ENCODE measurements around the gene GFY. TPM values are rescaled to one million over a fixed set of nuclear protein-coding genes. Genes with fewer than 3 reads are reported as not detected.

Gene GFY
- total RNA-seq, 4 donors from 2014 or later = not detected

DNA sequence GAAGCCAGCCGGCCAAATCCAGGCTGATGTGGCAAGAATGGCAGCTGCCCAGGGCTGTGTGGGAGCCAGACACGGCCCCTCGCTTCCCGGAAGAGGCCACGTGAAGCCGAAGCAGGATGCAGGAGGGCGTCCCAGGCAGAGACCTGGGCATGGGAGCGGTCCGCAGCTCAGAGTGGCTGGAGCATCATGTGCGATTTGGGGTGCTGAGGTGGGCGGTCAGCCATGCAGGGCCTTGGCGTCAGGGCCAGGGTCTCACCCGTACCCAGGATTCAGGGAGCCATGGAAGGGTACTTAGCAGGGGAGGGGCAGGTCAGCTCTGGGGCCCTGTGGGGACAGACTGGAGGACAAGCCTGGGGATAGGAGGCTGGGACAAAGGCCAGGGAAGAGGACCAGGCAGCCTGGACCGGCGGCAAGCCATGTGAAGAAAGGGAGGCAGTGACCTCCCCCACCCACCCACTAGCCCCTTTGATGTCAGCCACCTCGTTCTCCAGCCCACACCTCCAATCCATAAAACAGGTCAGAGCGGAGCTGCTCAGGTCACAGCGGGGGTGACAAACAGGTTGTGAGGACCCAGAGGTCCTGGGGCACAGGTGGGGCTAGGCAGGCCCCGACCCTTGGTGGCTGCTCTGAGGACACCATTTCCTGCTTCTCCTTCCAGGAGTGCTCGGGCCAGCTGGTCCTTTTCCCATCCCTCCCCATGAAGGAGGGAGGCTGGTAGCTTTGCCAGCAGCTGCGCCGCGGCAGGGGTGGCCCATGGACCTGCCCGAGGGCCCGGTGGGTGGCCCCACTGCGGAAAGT, 34.9 kb upstream of the GFY start:
- TF ChIP-seq, protein P1, sequence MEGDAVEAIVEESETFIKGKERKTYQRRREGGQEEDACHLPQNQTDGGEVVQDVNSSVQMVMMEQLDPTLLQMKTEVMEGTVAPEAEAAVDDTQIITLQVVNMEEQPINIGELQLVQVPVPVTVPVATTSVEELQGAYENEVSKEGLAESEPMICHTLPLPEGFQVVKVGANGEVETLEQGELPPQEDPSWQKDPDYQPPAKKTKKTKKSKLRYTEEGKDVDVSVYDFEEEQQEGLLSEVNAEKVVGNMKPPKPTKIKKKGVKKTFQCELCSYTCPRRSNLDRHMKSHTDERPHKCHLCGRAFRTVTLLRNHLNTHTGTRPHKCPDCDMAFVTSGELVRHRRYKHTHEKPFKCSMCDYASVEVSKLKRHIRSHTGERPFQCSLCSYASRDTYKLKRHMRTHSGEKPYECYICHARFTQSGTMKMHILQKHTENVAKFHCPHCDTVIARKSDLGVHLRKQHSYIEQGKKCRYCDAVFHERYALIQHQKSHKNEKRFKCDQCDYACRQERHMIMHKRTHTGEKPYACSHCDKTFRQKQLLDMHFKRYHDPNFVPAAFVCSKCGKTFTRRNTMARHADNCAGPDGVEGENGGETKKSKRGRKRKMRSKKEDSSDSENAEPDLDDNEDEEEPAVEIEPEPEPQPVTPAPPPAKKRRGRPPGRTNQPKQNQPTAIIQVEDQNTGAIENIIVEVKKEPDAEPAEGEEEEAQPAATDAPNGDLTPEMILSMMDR (IDR thresholded peaks at IDR 0.05; ENCODE audit: low read depth) = no peak

DNA sequence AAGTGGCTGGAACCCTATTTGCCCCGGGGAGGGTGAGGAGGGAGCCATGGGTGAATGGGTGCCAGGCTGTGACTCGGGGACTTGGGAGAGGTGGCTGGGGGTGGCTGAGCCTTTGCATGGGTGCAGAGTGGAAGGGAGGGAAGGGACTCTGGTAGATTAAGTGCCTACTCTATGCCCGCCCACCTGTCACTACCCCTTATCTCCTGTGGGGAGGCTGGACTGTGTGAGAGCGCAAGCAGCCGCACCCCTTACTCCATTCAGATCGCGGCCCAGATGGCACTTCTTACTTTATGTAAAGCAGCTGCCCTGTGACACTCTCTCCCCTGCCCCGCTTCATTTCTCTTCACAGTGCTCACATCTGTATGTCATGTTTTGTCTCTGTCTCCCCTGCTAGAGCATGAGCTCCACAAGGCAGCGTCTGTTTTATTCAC, 34.2 kb upstream of the GFY start:
- TF ChIP-seq, protein P1 (IDR thresholded peaks at IDR 0.05; ENCODE audit: low read depth) = no peak

DNA sequence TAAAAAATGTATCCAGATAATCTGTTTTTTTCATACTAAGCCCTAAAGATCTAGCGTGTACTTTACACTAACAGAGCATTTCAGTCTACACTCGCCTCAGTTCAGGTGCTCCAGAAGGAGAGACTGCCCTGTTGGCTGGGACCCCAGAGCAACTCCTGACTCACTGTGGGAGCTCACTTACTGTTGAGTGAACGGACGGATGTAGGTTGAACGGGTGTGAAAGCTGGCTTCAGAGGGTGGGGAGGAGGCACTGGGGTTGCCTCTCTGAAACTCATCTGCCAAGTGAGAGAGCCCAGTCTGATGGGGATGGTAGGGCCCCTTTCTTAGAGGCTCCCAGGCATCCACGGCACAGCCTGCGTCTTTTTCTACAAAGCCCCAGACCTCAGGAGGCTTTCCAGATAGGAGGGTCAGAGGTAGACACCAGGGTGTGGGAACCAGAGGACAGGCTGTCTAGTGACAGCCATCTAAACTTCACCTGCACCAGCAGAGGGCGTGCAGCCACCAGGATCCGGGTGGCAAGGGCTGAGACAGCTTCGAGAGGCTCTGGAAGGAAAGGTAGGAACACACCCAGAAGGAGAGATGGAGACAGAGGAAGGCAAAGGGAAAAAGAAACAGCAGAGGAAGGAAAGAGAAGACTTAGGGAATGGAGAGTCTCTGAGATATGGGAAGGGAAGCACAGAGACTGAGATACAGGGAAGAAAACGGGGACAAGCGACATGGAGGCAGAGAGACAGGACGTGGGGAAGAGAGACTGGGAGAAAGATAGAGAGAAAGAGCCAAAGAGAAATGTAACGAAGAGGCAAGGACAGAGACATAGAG, 33.4 kb upstream of the GFY start:
- TF ChIP-seq, protein P1 (IDR thresholded peaks at IDR 0.05; ENCODE audit: low read depth) = no peak

- TF ChIP-seq, protein P1 (IDR thresholded peaks at IDR 0.05; ENCODE audit: low read depth) = no peak
Observed at GRCh38 chr19:49393881-49394280, 31.3 kb upstream of the GFY start.

DNA sequence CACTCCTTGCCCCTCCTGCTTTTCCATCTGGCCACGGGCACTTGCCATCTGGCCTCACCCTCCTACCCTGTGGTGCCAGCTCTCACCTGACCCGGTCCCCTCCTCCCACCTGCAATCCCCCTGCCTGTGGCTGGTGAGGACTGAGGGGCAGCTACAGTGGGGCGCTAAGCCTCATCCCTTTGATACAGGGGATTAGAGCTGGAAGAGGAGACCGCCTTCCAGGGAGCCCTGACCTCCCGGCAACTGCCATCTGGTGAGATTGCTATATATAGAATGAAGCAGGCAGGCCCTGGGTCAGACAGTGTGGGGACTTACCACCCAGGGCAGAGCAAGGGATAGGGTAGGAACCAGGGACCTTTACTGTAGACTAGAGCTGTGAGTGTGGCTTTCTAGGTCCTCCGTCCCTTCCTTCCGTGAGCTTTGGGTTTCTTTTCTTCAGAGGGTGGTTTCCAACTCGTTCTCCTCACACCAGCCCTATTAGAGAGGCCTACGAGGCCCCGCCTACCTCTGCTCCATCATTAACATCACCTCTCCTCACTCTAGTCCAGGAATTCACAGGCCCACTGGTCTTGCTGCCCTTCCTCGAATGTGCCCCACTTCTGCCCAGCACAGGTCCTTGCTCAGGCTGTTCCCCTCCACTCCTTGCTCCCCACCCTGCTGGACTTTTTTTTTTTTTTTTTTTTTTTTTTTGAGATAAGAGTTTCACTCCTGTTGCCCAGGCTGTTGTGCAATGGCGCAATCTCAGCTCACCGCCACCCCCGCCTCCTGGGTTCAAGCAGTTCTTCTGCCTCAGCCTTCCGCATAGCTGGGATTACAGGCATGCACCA, 29.4 kb upstream of the GFY start:
- TF ChIP-seq, protein P1 (IDR thresholded peaks at IDR 0.05; ENCODE audit: low read depth) = no peak

DNA sequence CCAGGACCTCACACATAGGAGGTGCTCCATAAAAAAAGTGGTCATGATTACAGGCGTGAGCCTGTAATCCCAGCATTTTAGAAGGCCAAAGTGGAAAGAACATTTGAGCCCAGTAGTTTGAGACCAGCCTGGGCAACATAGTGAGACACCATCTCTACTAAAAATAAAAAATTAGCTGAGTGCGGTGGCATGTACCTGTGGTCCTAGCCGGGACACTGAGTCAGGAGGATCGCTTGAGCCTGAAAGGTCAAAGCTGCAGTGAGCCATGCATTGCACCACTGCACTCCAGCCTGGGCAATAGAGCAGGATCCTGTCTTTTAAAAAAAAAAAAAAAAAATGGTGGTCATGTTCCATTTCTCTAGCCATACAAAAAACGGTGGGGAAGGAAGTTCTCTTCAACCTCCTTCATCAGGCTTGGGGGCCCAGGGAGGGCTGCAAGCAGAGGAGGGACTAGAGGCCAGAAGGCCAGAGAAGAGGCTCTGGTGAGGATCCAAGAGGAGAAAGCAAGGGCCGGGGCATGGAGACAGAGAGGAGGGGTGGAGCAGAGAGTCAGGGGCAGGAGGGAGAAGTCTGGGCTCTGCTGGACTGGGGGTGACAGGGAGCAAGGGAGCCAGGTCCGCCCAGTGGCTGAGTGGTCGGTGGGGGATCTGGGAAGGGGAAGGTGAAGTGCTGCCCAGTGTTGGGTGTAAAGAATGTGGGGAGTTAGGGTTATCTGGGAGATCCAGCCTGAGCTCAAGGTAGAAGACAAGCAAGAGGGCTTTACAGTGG, 28.3 kb upstream of the GFY start:
- TF ChIP-seq, protein P1 (IDR thresholded peaks at IDR 0.05; ENCODE audit: low read depth) = no peak

Measured in subcutaneous adipose tissue (tissue), 4 donors.